WTC11 (cell line): ENCODE results near the gene LRRK2.

Experiments
- AFF4 ChIP-seq: sonication (generic); formaldehyde crosslinking; IDR thresholded peaks from 2 replicates; pipeline ENCODE4 v1.8.1; 2023; ENCODE audit warnings: mild to moderate bottlenecking, missing genetic modification reagents, borderline replicate concordance
- ATF2 ChIP-seq: sonication (generic); formaldehyde crosslinking; IDR thresholded peaks from 2 replicates; pipeline ENCODE4 v1.8.1; 2022; ENCODE audit warnings: low read depth, missing genetic modification reagents, borderline replicate concordance
- CREM ChIP-seq: sonication (generic); formaldehyde crosslinking; IDR thresholded peaks from 2 replicates; pipeline ENCODE4 v1.8.1; 2022; ENCODE audit warnings: mild to moderate bottlenecking, missing genetic modification reagents, moderate library complexity
- CTCF ChIP-seq: fragments of 200-600 bp; IDR thresholded peaks from 2 replicates; pipeline ENCODE4 v1.8.0; 2022; ENCODE audit warnings: antibody characterized with exemption
- E2F1 ChIP-seq: sonication (generic); formaldehyde crosslinking; IDR thresholded peaks from 2 replicates; pipeline ENCODE4 v1.8.0; 2022; ENCODE audit warnings: mild to moderate bottlenecking, missing genetic modification reagents
- JUN ChIP-seq: sonication (generic); formaldehyde crosslinking; IDR thresholded peaks from 2 replicates; pipeline ENCODE4 v1.8.0; 2023; ENCODE audit warnings: mild to moderate bottlenecking, missing genetic modification reagents
- MAX ChIP-seq: sonication (generic); formaldehyde crosslinking; IDR thresholded peaks from 2 replicates; pipeline ENCODE4 v1.8.0; 2022; ENCODE audit warnings: mild to moderate bottlenecking, missing genetic modification reagents
- NR2C2 ChIP-seq: sonication (generic); formaldehyde crosslinking; IDR thresholded peaks from 2 replicates; pipeline ENCODE4 v1.8.0; 2022; ENCODE audit warnings: mild to moderate bottlenecking, missing genetic modification reagents
- PREB ChIP-seq: sonication (generic); formaldehyde crosslinking; IDR thresholded peaks from 2 replicates; pipeline ENCODE4 v1.8.1; 2022; ENCODE audit warnings: mild to moderate bottlenecking, missing genetic modification reagents, moderate library complexity, borderline replicate concordance
- SP1 ChIP-seq: sonication (generic); formaldehyde crosslinking; conservative IDR thresholded peaks from 2 replicates; pipeline ENCODE4 v1.8.1; 2022; ENCODE audit warnings: missing genetic modification reagents
- TCF7 ChIP-seq: sonication (generic); formaldehyde crosslinking; IDR thresholded peaks from 2 replicates; pipeline ENCODE4 v1.8.0; 2022; ENCODE audit warnings: mild to moderate bottlenecking, low read depth, missing genetic modification reagents, moderate library complexity
- ZNF416 ChIP-seq: fragments of 250-450 bp; sonication (Bioruptor Pico); IDR thresholded peaks from 2 replicates; pipeline ENCODE4 v1.9.0; 2021; ENCODE audit warnings: mild to moderate bottlenecking, inconsistent platforms

- no peak for TF ChIP-seq CTCF
- TF ChIP-seq CREM (CRISPR knock-in tag), result no peak
- no peak for TF ChIP-seq ZNF416
- TF ChIP-seq PREB (CRISPR knock-in tag), result no peak
- TF ChIP-seq ATF2, result no peak
- TF ChIP-seq JUN (CRISPR knock-in tag), result no peak
- TF ChIP-seq SP1 (CRISPR knock-in tag), result no peak
- TF ChIP-seq MAX (CRISPR knock-in tag), result no peak
- TF ChIP-seq E2F1 (CRISPR knock-in tag), result no peak
- TF ChIP-seq NR2C2, result no peak
- no peak for TF ChIP-seq AFF4
- no peak for TF ChIP-seq TCF7
Observed at GRCh38 chr12:40175045-40175444, 49.8 kb upstream of the LRRK2 start.
